Cardiac muscle cell (in vitro differentiated cells and primary cell): Measurements from ENCODE around the gene PUSL1. TPM values are rescaled to one million over a fixed set of nuclear protein-coding genes. Genes with fewer than 3 reads are reported as not detected.

Experiments
- DNase-seq, 2 donors: peaks; one replicate each; pipeline versions ENCODE4 v3.0.0 to v3.0.0-alpha.2; 2010 to 2017; ENCODE audit warnings: low read depth in 1 of 2, low spot score in 1 of 2
- H3K27ac ChIP-seq: fragments of 200-600 bp; sonication (generic); 2 replicates; pipeline ENCODE4 v1.5.1; 2016
- H3K27me3 ChIP-seq: fragments of 200-600 bp; sonication (generic); 2 replicates; pipeline ENCODE4 v1.6.0; 2016; ENCODE audit warnings: control low read depth
- H3K36me3 ChIP-seq: fragments of 200-600 bp; sonication (generic); 2 replicates; pipeline ENCODE4 v1.5.1; 2016; ENCODE audit warnings: control low read depth
- H3K4me1 ChIP-seq: fragments of 200-600 bp; sonication (generic); 2 replicates; pipeline ENCODE4 v1.8.1; 2017; ENCODE audit warnings: low read depth, mild to moderate bottlenecking, mixed run types
- H3K4me3 ChIP-seq: fragments of 200-600 bp; sonication (generic); 2 replicates; pipeline ENCODE4 v1.5.1; 2016; ENCODE audit warnings: mild to moderate bottlenecking
- H3K9me3 ChIP-seq: fragments of 200-600 bp; sonication (generic); 2 replicates; pipeline ENCODE4 v1.5.1; 2017; ENCODE audit warnings: low read depth, mild to moderate bottlenecking, control low read depth
- CTCF ChIP-seq: IDR thresholded peaks from 2 replicates; pipeline ENCODE4 v1.5.1; 2012; ENCODE audit warnings: low read depth, mild to moderate bottlenecking, low read length
- polyA plus RNA-seq: library from polyadenylated mRNA; unstranded; fragments of >200 nt; fragmentation: Nextera tagmentation; extraction: Ambion mirVana; gene quantifications from 2 replicates; pipeline ENCODE4 v1.2.1, GENCODE V29; 2016
- total RNA-seq: library from RNA; depleted of rRNA; stranded (reverse); fragments of >200 nt; gene quantifications from 2 replicates; pipeline ENCODE4 v1.2.3, GENCODE V29; 2016

PUSL1 gene
- total and polyA plus RNA-seq, 2 experiments from 2014 or later = 18.7 to 25.0 TPM

GRCh38 chr1:1336446-1336845 is 28.0 kb downstream of the PUSL1 start:
- DNase-seq = no peak
- H3K9me3 ChIP-seq = no peaks in the 10 kb centered on the region
- H3K27me3 ChIP-seq = no peaks in the 10 kb centered on the region
- no peak overlapping the region for H3K27ac ChIP-seq
- no peak for TF ChIP-seq CTCF
- H3K4me3 ChIP-seq = no peak overlapping the region
- H3K4me1 ChIP-seq = no peaks in the 10 kb centered on the region
- peaks cover 2% of the 10 kb centered on the region for H3K36me3 ChIP-seq

GRCh38 chr1:1336931-1337792 is 28.8 kb downstream of the PUSL1 start:
- no peak for DNase-seq

GRCh38 chr1:1337793-1338147 is 29.4 kb downstream of the PUSL1 start:
- no peak for DNase-seq
- H3K4me1 ChIP-seq = no peaks in the 10 kb centered on the region
- H3K36me3 ChIP-seq = peaks cover 2% of the 10 kb centered on the region
- H3K9me3 ChIP-seq = no peaks in the 10 kb centered on the region
- no peak for TF ChIP-seq CTCF
- no peak overlapping the region for H3K27ac ChIP-seq
- H3K4me3 ChIP-seq = no peak overlapping the region
- no peaks in the 10 kb centered on the region for H3K27me3 ChIP-seq

More at GRCh38 chr1:1336931-1337792, 28.8 kb downstream of the PUSL1 start:
- no peaks in the 10 kb centered on the region for H3K4me1 ChIP-seq
- H3K9me3 ChIP-seq = no peaks in the 10 kb centered on the region
- H3K36me3 ChIP-seq = peaks cover 2% of the 10 kb centered on the region
- no peaks in the 10 kb centered on the region for H3K27me3 ChIP-seq
- H3K4me3 ChIP-seq = no peak overlapping the region
- no peak for TF ChIP-seq CTCF
- no peak overlapping the region for H3K27ac ChIP-seq

- peaks cover 2% of the 10 kb centered on the region for H3K36me3 ChIP-seq
- no peak for TF ChIP-seq CTCF
- H3K4me1 ChIP-seq = no peaks in the 10 kb centered on the region
- H3K9me3 ChIP-seq = no peaks in the 10 kb centered on the region
- H3K4me3 ChIP-seq = no peak overlapping the region
- DNase-seq = no peak
- no peak overlapping the region for H3K27ac ChIP-seq
- H3K27me3 ChIP-seq = no peaks in the 10 kb centered on the region
Measured at GRCh38 chr1:1338278-1338677, 29.9 kb downstream of the PUSL1 start.

- DNase-seq = no peak
- H3K27ac ChIP-seq = no peak overlapping the region
- H3K4me1 ChIP-seq = no peaks in the 10 kb centered on the region
- H3K4me3 ChIP-seq = no peak overlapping the region
- TF ChIP-seq CTCF = no peak
- no peaks in the 10 kb centered on the region for H3K27me3 ChIP-seq
- H3K36me3 ChIP-seq = peaks cover 2% of the 10 kb centered on the region
- no peaks in the 10 kb centered on the region for H3K9me3 ChIP-seq
Measured at GRCh38 chr1:1340185-1340584, 31.8 kb downstream of the PUSL1 start.
